Body of pancreas (tissue), 4 donors: ENCODE results near the gene TULP4. TPM values are rescaled to one million over a fixed set of nuclear protein-coding genes. Genes with fewer than 3 reads are reported as not detected.

Experiments used
- ATAC-seq: fragments of 150-250 bp; one replicate; pipeline ENCODE4 v1.9.1; 2016
- DNase-seq, 4 donors: peaks; one replicate each; pipeline ENCODE4 v3.0.0-alpha.2; 2019
- H3K27ac ChIP-seq, 4 donors: fragments of 200-600 bp; sonication (generic); 1 replicate in 3 of 4; 2 replicates in 1 of 4; pipeline versions ENCODE4 v1.5.1 to v1.6.1; 2016 to 2019; ENCODE audit warnings: mild to moderate bottlenecking in 1 of 4, mixed read lengths in 1 of 4, moderate library complexity in 1 of 4
- H3K27me3 ChIP-seq, 2 donors: fragments of 200-600 bp; sonication (generic); one replicate each; pipeline ENCODE4 v1.6.0; 2016; ENCODE audit warnings: mild to moderate bottlenecking in 1 of 2
- H3K36me3 ChIP-seq, 2 donors: fragments of 200-600 bp; sonication (generic); replicated peaks in 1 of 2; 2 replicates each; pipeline ENCODE4 v1.5.1; 2016; ENCODE audit warnings: low read depth in 2 of 2; ENCODE audit not compliant: insufficient read depth in 1 of 2
- H3K4me1 ChIP-seq: fragments of 200-600 bp; sonication (generic); one replicate; pipeline ENCODE4 v1.6.0; 2016
- H3K4me3 ChIP-seq, 2 donors: fragments of 200-600 bp; sonication (generic); 1 replicate in 1 of 2; 2 replicates in 1 of 2; pipeline ENCODE4 v1.5.1; 2016 to 2019
- H3K9me3 ChIP-seq, 3 donors: fragments of 200-600 bp; sonication (generic); 1 replicate in 2 of 3; 2 replicates in 1 of 3; pipeline ENCODE4 v1.5.1; 2016
- POLR2A ChIP-seq, 3 donors: fragments of 450-650 bp; IDR thresholded peaks; one replicate each; pipeline ENCODE4 v1.6.1; 2016; ENCODE audit warnings: antibody characterized with exemption in 3 of 3, mild to moderate bottlenecking in 2 of 3
- WGBS, 2 donors: methylation state at CpG; one replicate each; pipeline ENCODE4 v1.1.5; 2017; 5-methylcytosine and 5-hydroxymethylcytosine counted together
- intact Hi-C: fragments of 100-400 bp; cut with DNase I; formaldehyde crosslinking; loops from one replicate; pipeline ENCODE4 v1.15.1; 2023
- total RNA-seq, 2 donors: library from RNA; depleted of rRNA; stranded (reverse); fragments of >200 nt; gene quantifications; one replicate each; pipeline ENCODE4 v1.1.0, GENCODE V29; 2016
- TF ChIP-seq, protein P1 (sequence below), 7 experiments: fragments of 450-650 bp in 4 of 7; fragments of 200-600 bp in 3 of 7; sonication (generic) in 3 of 7; IDR thresholded peaks; one replicate each; pipeline ENCODE4 v1.5.1; 2016 to 2019; ENCODE audit warnings: antibody characterized with exemption in 7 of 7

Gene TULP4
- total RNA-seq, 2 donors from 2014 or later = 81.2 to 92.3 TPM

DNA sequence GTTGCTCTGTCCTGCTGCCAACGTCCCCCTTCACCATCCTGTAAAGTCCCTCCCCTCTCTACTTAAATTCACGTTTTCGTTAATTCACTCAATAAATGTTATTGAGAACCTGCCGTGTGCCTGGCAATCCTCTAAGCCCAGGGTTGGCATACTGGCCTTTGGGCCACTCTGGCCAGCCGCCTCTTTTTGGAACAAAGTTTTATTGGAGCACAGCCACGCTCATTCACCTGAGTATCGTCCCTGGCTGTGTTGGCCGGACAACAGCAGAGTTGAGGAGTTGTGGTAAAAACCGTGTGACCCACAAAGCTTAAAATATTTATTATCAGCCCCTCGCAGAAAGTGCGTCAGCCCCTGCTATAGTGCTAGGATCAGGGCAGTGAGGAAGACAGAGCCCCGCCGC, 192.9 kb downstream of the TULP4 start:
- TF ChIP-seq POLR2A (IDR thresholded peaks at IDR 0.05) = no peak
- TF ChIP-seq, protein P1, sequence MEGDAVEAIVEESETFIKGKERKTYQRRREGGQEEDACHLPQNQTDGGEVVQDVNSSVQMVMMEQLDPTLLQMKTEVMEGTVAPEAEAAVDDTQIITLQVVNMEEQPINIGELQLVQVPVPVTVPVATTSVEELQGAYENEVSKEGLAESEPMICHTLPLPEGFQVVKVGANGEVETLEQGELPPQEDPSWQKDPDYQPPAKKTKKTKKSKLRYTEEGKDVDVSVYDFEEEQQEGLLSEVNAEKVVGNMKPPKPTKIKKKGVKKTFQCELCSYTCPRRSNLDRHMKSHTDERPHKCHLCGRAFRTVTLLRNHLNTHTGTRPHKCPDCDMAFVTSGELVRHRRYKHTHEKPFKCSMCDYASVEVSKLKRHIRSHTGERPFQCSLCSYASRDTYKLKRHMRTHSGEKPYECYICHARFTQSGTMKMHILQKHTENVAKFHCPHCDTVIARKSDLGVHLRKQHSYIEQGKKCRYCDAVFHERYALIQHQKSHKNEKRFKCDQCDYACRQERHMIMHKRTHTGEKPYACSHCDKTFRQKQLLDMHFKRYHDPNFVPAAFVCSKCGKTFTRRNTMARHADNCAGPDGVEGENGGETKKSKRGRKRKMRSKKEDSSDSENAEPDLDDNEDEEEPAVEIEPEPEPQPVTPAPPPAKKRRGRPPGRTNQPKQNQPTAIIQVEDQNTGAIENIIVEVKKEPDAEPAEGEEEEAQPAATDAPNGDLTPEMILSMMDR (IDR thresholded peaks at IDR 0.05) = no peak
- WGBS, 2 donors = 82 to 85% methylated on average over 13 of the region's 13 CpGs
- ATAC-seq = no peak
- DNase-seq = no peak
- Histone ChIP-seq H3K36me3 (no peaks in the 10 kb centered on the region), H3K9me3 (no peaks in the 10 kb centered on the region), H3K27ac (no peak overlapping the region), H3K27me3 (no peaks in the 10 kb centered on the region), H3K4me3 (no peak overlapping the region), H3K4me1 (peaks cover 5% of the 10 kb centered on the region)
- intact Hi-C loops = no loop called here

DNA sequence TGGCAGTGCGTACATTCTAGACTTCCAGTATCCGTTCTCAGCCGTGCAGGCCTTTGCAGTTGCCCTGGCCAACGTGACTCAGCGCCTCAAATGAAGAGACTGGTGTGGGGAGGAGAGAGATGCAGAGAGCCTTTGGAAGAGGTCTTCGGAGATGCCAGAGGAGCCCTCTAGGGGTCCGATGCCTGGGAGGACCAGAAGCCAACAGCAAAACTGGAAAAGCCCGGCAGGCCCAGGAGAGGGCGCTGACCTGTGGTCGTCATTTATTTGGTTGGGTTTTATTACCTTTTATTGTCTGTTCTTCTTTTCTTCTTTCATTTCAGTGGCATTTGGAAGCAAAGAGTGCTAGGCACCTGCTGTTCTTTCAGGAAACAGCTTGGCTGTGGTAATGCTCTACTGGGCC, 194.3 kb downstream of the TULP4 start:
- Histone ChIP-seq H3K9me3 (no peaks in the 10 kb centered on the region), H3K27me3 (no peaks in the 10 kb centered on the region), H3K4me3 (no peak overlapping the region), H3K4me1 (peaks cover 5% of the 10 kb centered on the region), H3K36me3 (no peaks in the 10 kb centered on the region), H3K27ac (no peak overlapping the region)
- no peak for ATAC-seq
- DNase-seq = no peak
- intact Hi-C loops = no loop called here
- 91% methylated on average over 10 of the region's 10 CpGs for WGBS, 2 donors
- no peak for TF ChIP-seq POLR2A (IDR thresholded peaks at IDR 0.05)
- TF ChIP-seq, protein P1 (IDR thresholded peaks at IDR 0.05) = no peak

DNA sequence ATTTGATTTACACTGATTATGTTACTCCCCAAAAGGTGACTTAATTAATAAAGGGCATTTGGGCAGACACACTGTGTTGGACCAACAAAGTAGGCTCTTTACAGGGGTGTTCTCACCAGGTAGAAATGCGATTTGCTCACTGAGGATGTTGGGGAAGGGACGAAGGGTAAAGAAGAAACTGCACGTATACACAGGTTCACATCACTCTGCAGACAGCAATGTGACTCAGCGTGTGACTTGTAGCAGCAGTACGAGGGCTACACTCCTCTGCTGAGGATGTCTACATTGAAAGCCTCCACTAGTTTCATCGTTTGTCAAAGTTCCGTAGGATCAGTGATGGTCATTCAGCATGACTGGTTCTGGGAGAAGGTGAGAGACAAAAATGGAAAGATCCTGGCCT, 194.9 kb downstream of the TULP4 start:
- ATAC-seq (no peak), DNase-seq (no peak)
- TF ChIP-seq POLR2A (IDR thresholded peaks at IDR 0.05) = no peak
- TF ChIP-seq, protein P1 (IDR thresholded peaks at IDR 0.05) = no peak
- 92 to 95% methylated on average over 7 of the region's 7 CpGs for WGBS, 2 donors
- H3K36me3 ChIP-seq = no peaks in the 10 kb centered on the region
- no peak overlapping the region for H3K27ac ChIP-seq
- no peaks in the 10 kb centered on the region for H3K27me3 ChIP-seq
- no peak overlapping the region for H3K4me3 ChIP-seq
- peaks cover 5% of the 10 kb centered on the region for H3K4me1 ChIP-seq
- no peaks in the 10 kb centered on the region for H3K9me3 ChIP-seq
- intact Hi-C loops = no loop called here

DNA sequence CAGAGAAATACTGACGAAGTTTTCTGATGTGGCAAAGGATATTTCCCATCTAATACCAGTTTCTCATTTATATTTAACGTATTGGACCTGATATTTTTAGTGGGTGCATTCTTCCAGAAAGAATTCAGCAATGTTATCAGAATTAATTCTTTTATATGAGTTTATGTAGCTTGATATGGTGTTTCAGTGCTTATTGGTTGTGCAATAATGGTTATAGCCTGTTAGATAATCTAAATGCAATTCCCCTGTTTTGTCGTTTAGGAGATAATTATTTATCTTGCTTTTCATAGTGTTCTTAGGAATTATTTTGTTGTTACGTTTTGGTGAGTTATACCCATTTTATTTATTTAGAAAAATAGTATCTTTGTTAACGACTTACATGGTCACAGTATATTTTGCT, 196.2 kb downstream of the TULP4 start:
- intact Hi-C loops = no loop called here
- Histone ChIP-seq H3K36me3 (no peaks in the 10 kb centered on the region), H3K4me1 (peaks cover 5% of the 10 kb centered on the region), H3K27ac (no peak overlapping the region), H3K9me3 (no peaks in the 10 kb centered on the region), H3K4me3 (no peak overlapping the region), H3K27me3 (no peaks in the 10 kb centered on the region)
- DNase-seq (no peak), ATAC-seq (no peak)
- 84 to 85% methylated on average over 5 of the region's 5 CpGs for WGBS, 2 donors
- TF ChIP-seq, protein P1 (IDR thresholded peaks at IDR 0.05) = no peak
- TF ChIP-seq POLR2A (IDR thresholded peaks at IDR 0.05) = no peak

DNA sequence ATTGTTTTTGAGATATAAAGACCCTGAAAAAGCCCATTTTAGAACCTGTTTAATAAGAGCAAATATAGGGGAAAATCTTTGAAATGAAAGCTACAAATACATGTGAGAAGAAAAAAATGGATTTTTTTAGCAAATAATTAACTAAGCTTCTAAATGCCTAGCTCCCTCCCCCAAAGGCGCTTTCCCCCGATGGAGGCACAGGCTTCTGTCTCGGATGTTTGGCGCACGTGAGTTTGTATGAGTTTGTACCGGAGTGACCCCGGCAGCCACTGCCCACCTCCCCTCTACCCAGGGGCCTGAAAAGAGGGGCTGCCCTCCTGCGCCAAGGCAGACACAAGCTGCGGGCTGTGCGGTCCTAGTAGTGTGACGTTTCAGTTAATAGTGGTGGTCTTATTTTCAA, 197.2 kb downstream of the TULP4 start:
- DNase-seq = peak in 1 of 4 donors; percentile 30
- no peak for TF ChIP-seq POLR2A (IDR thresholded peaks at IDR 0.05)
- TF ChIP-seq, protein P1 (IDR thresholded peaks at IDR 0.05) = no peak
- intact Hi-C loops = no loop called here

More for the DNA sequence above, 197.2 kb downstream of the TULP4 start:
- no peaks in the 10 kb centered on the region for H3K9me3 ChIP-seq
- ATAC-seq = no peak
- 50 to 68% methylated on average over 11 of the region's 11 CpGs for WGBS, 2 donors
- H3K36me3 ChIP-seq = no peaks in the 10 kb centered on the region
- H3K27ac ChIP-seq = peak overlapping the region in 1 of 4 donors; percentile 12
- H3K4me3 ChIP-seq = no peak overlapping the region
- H3K27me3 ChIP-seq = no peaks in the 10 kb centered on the region
- H3K4me1 ChIP-seq = peaks cover 5% of the 10 kb centered on the region
